A549 (cell line): ENCODE measurements around the gene TCERG1L.

ENCODE experiments used
- CHD2 ChIP-seq: fragments of 150-350 bp; IDR thresholded peaks from 2 replicates; pipeline ENCODE4 v1.6.1; 2014; ENCODE audit warnings: low read length; ENCODE audit not compliant: partially characterized antibody
- CTCF ChIP-seq: fragments of >200 bp; sonication (Bioruptor Twin); formaldehyde crosslinking; IDR thresholded peaks from 3 replicates; pipeline ENCODE4 v1.5.1; 2016
- EP300 ChIP-seq, 2 experiments: fragments of >200 bp; sonication (Bioruptor Twin); formaldehyde crosslinking; IDR thresholded peaks; 2 replicates in 1 of 2; 3 replicates in 1 of 2; pipeline ENCODE4 v1.6.1; 2016 to 2017
- HDAC2 ChIP-seq: fragments of 200-600 bp; sonication (generic); IDR thresholded peaks from 2 replicates; pipeline ENCODE4 v1.6.1; 2016
- PHF8 ChIP-seq: fragments of 200-600 bp; sonication (generic); IDR thresholded peaks from 2 replicates; pipeline ENCODE4 v1.6.1; 2016; ENCODE audit warnings: low read depth, mild to moderate bottlenecking, antibody characterized with exemption, moderate library complexity, borderline replicate concordance
- POLR2A ChIP-seq: IDR thresholded peaks from 2 replicates; pipeline ENCODE4 v1.6.1; 2012; ENCODE audit warnings: mild to moderate bottlenecking, low read length
- RCOR1 ChIP-seq: fragments of 150-350 bp; IDR thresholded peaks from 2 replicates; pipeline ENCODE4 v1.6.1; 2014; ENCODE audit warnings: antibody characterized with exemption, low read length, low read depth
- REST ChIP-seq: fragments of 200-600 bp; sonication (generic); IDR thresholded peaks from 2 replicates; pipeline ENCODE4 v1.6.1; 2016; ENCODE audit warnings: antibody characterized with exemption, mild to moderate bottlenecking, moderate library complexity

- TF ChIP-seq CTCF (no peak), REST (no peak), HDAC2 (no peak), EP300 (IDR thresholded peaks at IDR 0.05) (no peak), PHF8 (no peak), RCOR1 (no peak), POLR2A (no peak), CHD2 (no peak)
Measured at GRCh38 chr10:131271195-131271880, 40.2 kb downstream of the TCERG1L start.
